HG02642 (cell line): ENCODE results near the gene ANKRD36B.
A peak's percentile ranks its signal among the peaks of the same experiment; 100 is the strongest.
"Not testable (repeated sequence)": the region's sequence is repeated elsewhere in the genome, so short reads cannot be mapped to it uniquely, and the experiment has no call there.

Experiments
- ATAC-seq: cut with Tn5 transposase; IDR thresholded peaks from one replicate; pipeline ENCODE4 v1.9.1; 2021; ENCODE audit warnings: mild to moderate bottlenecking; ENCODE audit not compliant: unreplicated experiment, poor library complexity

The ANKRD36B gene

GRCh38 chr2:97589598-97590510 is at the start of gene ANKRD36B:
Gene ANKRD36B, minus strand, starts transcription at chr2:97589877. Its CDS starts 192 bp downstream, at chr2:97589685.
- ATAC-seq: peak; percentile 79

- ATAC-seq: not testable (repeated sequence)
Observed at GRCh38 chr2:97626049-97626430, 36.4 kb upstream of the ANKRD36B start.

- not testable (repeated sequence) for ATAC-seq
Observed at GRCh38 chr2:97625354-97626048, 35.8 kb upstream of the ANKRD36B start.

GRCh38 chr2:97622976-97623375 is 33.3 kb upstream of the ANKRD36B start:
- ATAC-seq: not testable (repeated sequence)

- ATAC-seq: not testable (repeated sequence)
Observed at GRCh38 chr2:97620492-97620891, 30.8 kb upstream of the ANKRD36B start.

- not testable (repeated sequence) for ATAC-seq
Observed at GRCh38 chr2:97618939-97619827, 29.5 kb upstream of the ANKRD36B start.

- ATAC-seq: no peak
Observed at GRCh38 chr2:97617911-97618310, 28.2 kb upstream of the ANKRD36B start.

- not testable (repeated sequence) for ATAC-seq
Observed at GRCh38 chr2:97615746-97616145, 26.1 kb upstream of the ANKRD36B start.

- ATAC-seq: not testable (repeated sequence)
Observed at GRCh38 chr2:97611895-97612294, 22.2 kb upstream of the ANKRD36B start.

- ATAC-seq: not testable (repeated sequence)
Observed at GRCh38 chr2:97608745-97609144, 19.1 kb upstream of the ANKRD36B start.

- not testable (repeated sequence) for ATAC-seq
Observed at GRCh38 chr2:97605524-97606339, 16.1 kb upstream of the ANKRD36B start.

- not testable (repeated sequence) for ATAC-seq
Observed at GRCh38 chr2:97605109-97605508, 15.4 kb upstream of the ANKRD36B start.

GRCh38 chr2:97601537-97601936 is 11.9 kb upstream of the ANKRD36B start:
- not testable (repeated sequence) for ATAC-seq

- not testable (repeated sequence) for ATAC-seq
Observed at GRCh38 chr2:97596180-97596579, 6.5 kb upstream of the ANKRD36B start.

GRCh38 chr2:97593520-97593919 is 3.8 kb upstream of the ANKRD36B start:
- not testable (repeated sequence) for ATAC-seq

GRCh38 chr2:97590515-97591394 is 1.1 kb upstream of the ANKRD36B start:
- ATAC-seq: peak; percentile 52

- not testable (repeated sequence) for ATAC-seq
Observed at GRCh38 chr2:97589257-97589597, 450 bp downstream of the ANKRD36B start.

- not testable (repeated sequence) for ATAC-seq
Observed at GRCh38 chr2:97565674-97566073, 24.0 kb downstream of the ANKRD36B start.
